HEK293T (cell line): ENCODE results near the gene FBXW8.

Experiments
- BHLHE40 ChIP-seq: fragments of 450-650 bp; IDR thresholded peaks from 2 replicates; pipeline ENCODE4 v1.6.1; 2016; ENCODE audit warnings: mild to moderate bottlenecking, moderate library complexity, borderline replicate concordance
- NFRKB ChIP-seq: fragments of 450-650 bp; IDR thresholded peaks from 2 replicates; pipeline ENCODE4 v1.6.1; 2016; ENCODE audit warnings: mild to moderate bottlenecking, moderate library complexity
- SP1 ChIP-seq: fragments of 450-650 bp; IDR thresholded peaks from 2 replicates; pipeline ENCODE4 v1.6.1; 2017

GRCh38 chr12:116939734-116940133 lies 29.0 kb downstream of the FBXW8 start:
- TF ChIP-seq SP1: no peak
- TF ChIP-seq NFRKB: no peak
- TF ChIP-seq BHLHE40: no peak
